HCT116 (cell line): Measurements from ENCODE around the gene DAPK2.

Source experiments
- CBX3 ChIP-seq: IDR thresholded peaks from 2 replicates; pipeline ENCODE4 v1.6.1; 2012; ENCODE audit warnings: low read depth
- CTCF ChIP-seq, 3 experiments: fragments of 200-600 bp in 1 of 3; sonication (generic) in 1 of 3; IDR thresholded peaks in 2 of 3; conservative IDR thresholded peaks in 1 of 3; 2 replicates each; pipeline ENCODE4 v1.5.1; 2012 to 2017; ENCODE audit warnings: low read depth in 2 of 3, low read length in 2 of 3, antibody characterized with exemption in 1 of 3, borderline replicate concordance in 1 of 3, control low read depth in 1 of 3, mild to moderate bottlenecking in 1 of 3, mixed read lengths in 1 of 3, mixed run types in 1 of 3, moderate library complexity in 1 of 3; ENCODE audit not compliant: insufficient read depth in 1 of 3
- EZH2 ChIP-seq: fragments of 200-600 bp; sonication (generic); IDR thresholded peaks from 2 replicates; pipeline ENCODE4 v1.6.1; 2017; ENCODE audit warnings: antibody characterized with exemption, mixed run types
- JUND ChIP-seq: IDR thresholded peaks from 2 replicates; pipeline ENCODE4 v1.6.1; 2012
- MAX ChIP-seq: IDR thresholded peaks from 2 replicates; pipeline ENCODE4 v1.6.1; 2012
- POLR2A ChIP-seq: IDR thresholded peaks from 2 replicates; pipeline ENCODE4 v1.7.0; 2011; ENCODE audit warnings: borderline replicate concordance; ENCODE audit not compliant: insufficient read depth, insufficient read length; ENCODE audit errors: extremely low read depth
- SIN3A ChIP-seq: IDR thresholded peaks from 2 replicates; pipeline ENCODE4 v1.6.1; 2012; ENCODE audit warnings: low read depth

- TF ChIP-seq MAX (no peak), POLR2A (no peak), CBX3 (no peak), EZH2 (no peak), JUND (no peak), CTCF (IDR thresholded peaks at IDR 0.05 in 2 of 3, conservative IDR thresholded peaks at IDR 0.05 in 1 of 3; ENCODE audit: borderline replicate concordance in 1 of 3, insufficient read depth in 1 of 3, low read depth in 2 of 3, low read length in 2 of 3) (no peak), SIN3A (no peak)
Observed at GRCh38 chr15:63906266-63906584, 140.1 kb downstream of the DAPK2 start.
